GM18951 (cell line): ENCODE results near the gene KAZN.
"Not testable (repeated sequence)": the region's sequence is repeated elsewhere in the genome, so short reads cannot be mapped to it uniquely, and the experiment has no call there.

Source experiments
- POLR2A ChIP-seq: IDR thresholded peaks from 4 replicates; pipeline ENCODE4 v1.6.1; 2011; ENCODE audit warnings: mild to moderate bottlenecking; ENCODE audit not compliant: insufficient read length, insufficient read depth; ENCODE audit errors: extremely low read depth
- in situ Hi-C: fragments of 300-500 bp; cut with MboI; formaldehyde crosslinking; loops from one replicate; pipeline ENCODE4 v1.12.0; 2022; ENCODE audit warnings: low sequenced_read_pairs, mixed read lengths, inconsistent platforms; ENCODE audit not compliant: unreplicated experiment

Gene KAZN

DNA sequence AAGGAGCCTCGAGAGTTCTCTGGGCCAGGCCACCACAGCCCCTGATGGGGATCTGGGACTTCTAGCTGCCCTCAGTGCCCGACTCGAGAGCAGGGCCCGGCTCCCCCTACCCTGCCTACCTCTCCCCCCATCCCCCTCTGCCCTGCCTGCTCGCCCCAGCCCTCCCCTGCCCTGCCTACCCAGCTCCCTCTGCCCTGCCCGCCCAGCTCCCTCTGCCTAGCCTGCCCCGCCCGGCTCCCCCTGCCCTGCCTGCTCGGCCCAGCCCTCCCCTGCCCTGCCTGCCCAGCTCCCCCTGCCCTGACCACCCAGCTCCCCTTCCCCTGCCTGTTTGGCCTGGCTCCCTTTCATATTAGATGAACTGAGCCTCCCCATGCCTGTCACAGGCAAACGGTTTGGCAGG, 437.6 kb downstream of the KAZN start:
- no peak for TF ChIP-seq POLR2A
- in situ Hi-C loops = no loop called here

DNA sequence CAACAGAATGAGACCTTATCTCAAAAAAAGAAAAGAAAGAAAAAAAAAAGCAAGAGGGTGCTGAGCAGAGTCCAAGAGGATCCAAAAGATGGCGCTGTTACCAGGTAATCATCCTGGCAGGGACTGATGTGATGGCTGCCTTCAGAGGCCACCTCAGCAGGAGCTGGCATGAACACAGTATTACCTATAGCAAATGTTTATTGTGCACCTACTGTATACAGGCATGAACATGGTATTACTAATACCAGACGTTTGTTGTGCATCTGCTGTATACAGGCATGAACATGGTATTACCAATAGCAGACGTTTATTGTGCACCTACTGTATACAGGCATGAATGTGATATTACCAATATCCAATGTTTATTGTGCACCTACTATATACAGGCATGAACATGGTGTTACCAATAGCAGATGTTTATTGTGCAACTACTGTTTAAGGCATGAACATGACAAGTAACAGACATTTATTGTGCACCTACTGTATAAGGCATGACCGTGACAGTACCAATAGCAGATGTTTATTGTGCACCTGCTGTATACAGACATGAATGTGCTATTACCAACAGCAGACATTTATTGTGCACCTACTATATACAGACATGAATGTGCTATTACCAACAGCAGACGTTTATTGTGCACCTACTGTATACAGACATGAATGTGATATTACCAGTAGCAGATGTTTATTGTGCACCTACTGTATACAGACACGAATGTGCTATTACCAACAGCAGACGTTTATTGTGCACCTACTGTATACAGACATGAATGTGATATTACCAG, 439.9 kb downstream of the KAZN start:
- in situ Hi-C loops = no loop called here
- no peak for TF ChIP-seq POLR2A

DNA sequence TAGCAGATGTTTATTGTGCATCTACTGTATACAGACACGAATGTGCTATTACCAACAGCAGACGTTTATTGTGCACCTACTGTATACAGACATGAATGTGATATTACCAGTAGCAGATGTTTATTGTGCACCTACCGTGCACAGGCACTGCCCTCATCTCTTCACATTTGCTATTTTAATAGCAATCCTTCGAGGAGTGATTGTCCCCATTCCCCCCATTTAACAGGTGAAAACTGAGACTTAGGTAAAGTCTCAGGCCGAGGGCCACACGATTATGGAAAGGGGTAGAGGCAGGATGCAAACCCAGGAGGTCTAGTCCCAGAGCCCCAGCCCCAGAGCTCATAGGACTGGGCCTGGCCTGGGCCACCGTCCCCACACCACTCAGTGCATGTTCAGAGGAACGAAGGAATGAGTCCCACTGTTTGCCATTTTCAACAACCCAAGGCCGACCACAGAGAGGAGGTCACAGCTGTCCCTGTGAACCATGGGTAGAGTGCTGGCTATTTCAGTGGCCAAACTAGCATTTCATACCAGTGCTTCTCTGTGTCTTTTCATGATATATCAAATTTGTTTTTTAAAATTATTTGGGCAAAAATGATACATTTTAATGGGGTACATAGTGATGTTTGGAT, 440.6 kb downstream of the KAZN start:
- no peak for TF ChIP-seq POLR2A
- in situ Hi-C loops = no loop called here

DNA sequence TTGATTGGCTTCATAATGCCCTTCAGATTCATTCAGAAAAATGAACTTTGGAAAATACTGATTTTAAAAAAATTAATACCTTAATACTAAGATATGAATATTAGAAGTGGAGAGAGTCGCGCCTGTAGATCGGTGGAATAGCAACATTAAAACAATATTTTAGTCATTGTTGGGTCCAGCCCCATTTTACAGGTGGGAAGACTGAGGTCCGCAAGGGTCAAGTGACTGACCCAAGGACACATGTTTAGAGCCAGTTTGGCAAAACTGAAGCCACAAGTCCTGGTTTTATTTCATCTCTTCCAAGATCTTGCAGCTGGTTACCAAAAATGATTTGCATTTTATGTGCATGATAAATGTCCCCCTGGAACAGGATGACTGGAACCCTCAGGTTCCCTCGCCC, 441.4 kb downstream of the KAZN start:
- no peak for TF ChIP-seq POLR2A
- in situ Hi-C loops = no loop called here

DNA sequence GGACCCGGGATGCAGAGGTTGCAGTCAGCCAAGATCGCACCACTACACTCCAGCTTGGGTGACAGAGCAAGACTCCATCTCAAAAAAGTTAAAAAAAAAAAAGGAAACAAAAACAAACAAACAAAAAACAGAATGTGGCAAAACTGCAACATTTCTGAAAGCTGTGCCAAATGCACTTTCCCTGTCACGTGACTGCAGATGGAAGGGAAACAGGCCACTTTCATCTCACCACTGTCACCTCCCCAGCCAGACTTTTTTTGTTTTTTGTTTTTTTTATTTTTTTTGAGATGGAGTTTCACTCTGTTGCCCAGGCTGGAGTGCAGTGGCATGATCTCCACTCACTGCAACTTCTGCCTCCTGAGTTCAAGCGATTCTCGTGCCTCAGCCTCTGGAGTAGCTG, 442.2 kb downstream of the KAZN start:
- in situ Hi-C loops = not testable (repeated sequence)

DNA sequence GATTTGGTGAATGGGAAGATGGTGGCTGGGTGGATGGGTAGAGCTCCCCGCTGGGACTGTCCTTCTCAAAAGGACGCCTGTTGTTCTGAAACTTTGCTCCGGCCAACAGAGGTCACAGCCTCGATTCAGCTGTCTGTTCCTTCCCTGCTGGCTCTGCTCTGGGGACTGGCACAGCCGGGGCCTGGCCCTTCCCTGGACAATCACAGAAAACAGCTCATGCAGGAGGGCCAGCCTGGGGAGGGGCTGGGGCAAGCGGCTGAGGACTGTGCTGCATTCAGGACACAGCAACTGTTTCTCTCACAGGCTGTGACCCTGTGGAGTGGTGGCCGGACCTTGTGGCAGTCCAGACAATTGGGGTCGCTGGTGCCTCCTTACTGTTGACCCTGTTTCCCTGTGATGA, 444.4 kb downstream of the KAZN start:
- TF ChIP-seq POLR2A = no peak
- in situ Hi-C loops = no loop called here

DNA sequence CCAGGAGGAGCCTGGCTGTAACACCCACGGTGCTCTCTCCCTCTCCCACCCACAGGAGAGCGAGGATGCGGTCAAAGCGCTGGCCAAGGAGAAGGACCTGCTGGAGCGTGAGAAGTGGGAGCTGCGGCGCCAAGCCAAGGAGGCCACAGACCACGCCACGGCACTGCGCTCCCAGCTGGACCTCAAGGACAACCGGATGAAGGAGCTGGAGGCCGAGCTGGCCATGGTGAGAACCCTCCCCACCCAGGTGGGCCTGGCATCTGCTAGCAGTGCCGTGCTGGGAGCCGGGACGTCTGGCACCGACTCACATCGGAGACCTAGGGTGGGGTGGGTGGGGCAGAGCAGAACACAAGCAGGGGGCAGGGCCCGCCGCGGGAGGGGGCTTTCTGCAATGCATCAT, 445.4 kb downstream of the KAZN start:
- in situ Hi-C loops = no loop called here
- no peak for TF ChIP-seq POLR2A

DNA sequence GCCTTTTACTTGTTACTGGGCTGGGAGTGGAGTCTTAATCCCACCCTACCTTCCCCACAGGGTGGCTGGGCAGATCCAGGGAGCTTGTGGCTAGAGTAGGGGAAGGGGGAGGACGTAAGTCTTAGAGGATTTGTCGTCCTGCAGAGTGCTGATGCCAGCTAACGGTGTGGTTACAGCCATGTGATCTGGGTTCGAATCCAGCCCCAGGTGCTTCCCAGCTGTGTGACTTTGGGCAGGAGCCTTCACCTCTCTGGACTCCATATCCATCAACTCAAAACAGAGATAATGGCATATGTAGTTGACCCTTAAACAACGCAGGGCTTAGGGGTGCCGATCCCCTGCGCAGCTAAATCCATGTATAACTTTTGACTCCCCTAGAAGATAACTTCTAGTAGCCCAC, 446.6 kb downstream of the KAZN start:
- in situ Hi-C loops = no loop called here
- no peak for TF ChIP-seq POLR2A

DNA sequence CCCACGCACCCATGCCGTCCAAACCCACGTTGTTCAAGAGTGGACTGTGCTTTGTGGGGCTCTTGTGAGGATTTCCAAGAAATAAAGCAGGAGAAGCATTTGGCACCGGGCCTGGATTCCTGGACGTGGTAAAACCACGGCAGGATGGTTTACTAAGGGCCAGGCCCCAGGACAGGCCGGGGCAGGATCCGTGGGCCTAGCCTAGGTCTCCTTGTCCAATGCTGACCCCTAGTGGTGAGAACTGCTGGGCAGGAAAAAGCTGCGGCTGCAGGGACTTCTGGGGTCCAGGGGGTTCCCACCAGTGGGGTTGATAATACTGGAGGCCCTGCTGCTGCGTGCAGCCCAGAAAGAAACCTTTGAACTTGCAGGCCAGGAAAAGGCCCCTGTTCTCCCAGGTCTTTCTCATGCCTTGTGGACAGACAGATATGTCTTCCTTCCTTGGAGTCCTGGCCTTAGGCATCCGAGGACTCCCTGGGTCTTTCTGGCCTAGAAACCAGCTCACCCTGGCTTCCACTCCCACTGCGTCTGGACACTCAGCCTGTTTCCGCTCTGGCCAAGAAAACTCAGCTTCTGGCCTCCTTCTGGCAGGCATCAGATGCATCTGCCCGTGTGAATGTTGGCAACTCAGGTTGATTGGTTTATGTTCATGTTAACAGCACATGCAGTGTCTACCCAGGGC, 448.1 kb downstream of the KAZN start:
- no peak for TF ChIP-seq POLR2A
- in situ Hi-C loops = no loop called here

DNA sequence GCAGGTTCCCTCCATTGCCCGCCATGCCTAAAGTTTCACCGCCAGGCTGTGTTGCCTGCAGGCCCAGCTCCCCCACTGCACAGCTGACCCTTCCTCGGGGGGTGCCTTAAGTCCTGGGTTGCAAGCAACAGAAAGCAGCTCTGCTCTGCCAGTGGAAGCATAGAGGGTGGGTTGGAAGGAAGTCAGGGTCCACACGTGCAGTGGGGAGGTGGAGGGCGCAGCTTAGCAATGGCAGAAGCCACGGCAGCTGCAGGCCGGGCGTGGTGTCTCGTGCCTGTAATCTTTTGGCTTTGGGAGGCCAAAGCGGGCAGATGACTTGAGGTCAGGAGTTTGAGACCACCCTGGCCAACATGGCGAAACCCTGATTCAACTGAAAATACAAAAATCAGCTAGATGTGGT, 448.8 kb downstream of the KAZN start:
- TF ChIP-seq POLR2A = no peak
- in situ Hi-C loops = no loop called here

DNA sequence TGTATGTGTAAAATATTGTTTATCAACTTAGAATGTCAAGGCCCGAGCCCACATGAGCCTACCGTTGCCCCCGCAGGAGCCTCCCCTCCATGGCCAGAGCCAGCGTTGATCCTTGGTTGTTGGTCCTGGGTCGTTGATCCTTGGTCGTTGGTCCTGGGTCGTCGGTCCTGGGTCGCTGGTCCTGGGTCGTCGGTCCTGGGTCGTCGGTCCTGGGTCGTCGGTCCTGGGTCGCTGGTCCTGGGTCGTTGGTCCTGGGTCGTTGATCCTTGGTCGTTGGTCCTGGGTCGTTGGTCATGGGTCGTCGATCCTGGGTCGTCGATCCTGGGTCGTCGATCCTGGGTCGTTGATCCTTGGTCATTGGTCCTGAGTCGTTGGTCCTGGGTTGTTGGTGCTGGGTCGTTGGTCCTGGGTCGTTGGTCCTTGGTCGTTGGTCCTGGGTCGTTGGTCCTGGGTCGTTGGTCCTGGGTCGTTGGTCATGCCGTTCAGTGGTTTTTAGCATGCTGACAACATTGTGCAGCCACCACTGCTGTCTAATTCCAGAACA, 450.0 kb downstream of the KAZN start:
- no peak for TF ChIP-seq POLR2A
- in situ Hi-C loops = no loop called here

DNA sequence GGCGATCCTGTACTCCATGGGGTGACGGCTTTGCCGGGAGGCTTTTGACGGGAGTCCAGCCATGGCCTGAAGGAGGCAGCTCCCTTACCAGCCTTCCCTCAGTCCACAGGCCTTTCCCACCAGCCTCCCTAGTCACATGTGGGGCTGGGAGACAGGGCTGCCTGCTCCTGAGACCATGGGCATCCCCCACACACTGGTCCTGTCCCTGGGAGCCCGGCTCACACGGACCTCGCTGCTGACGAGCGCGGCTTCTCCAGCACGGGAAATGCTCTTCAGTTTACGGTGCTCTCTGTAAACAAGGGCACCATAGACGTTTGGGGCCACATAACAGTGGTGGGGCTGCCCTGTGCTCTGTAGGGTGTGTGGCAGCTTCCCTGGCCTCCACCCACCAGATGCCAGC, 450.6 kb downstream of the KAZN start:
- in situ Hi-C loops = no loop called here
- no peak for TF ChIP-seq POLR2A

DNA sequence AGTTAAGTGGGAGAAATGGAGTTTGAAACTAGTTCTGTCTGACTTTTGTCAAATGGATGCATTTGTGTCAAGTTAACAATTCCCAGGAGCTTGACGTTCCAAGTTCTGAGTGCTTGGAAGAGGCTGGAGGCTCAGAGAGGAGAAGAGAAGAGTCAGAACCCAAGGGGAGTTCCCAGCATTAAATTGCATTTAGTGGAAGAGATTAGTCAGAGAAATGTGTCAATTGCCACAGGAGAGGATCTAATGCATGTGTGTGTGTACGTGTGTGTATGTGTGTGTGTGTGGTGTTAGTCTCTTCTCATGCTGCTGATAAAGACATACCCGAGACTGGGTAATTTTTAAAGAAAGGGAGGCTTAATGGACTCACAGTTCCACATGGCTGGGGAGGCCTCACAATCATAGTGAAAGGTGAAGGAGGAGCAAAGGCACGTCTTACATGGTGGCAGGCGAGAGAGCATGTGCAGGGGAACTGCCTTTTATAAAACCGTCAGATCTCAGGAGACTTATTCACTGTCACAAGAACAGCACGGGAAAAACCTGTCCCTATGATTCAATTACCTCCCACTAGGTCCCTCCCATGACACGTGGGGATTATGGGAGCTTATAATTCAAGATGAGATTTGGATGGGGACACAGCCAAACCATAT, 453.5 kb downstream of the KAZN start:
- TF ChIP-seq POLR2A = no peak
- in situ Hi-C loops = no loop called here
